IMR-90 (cell line): ENCODE results near the gene COG1. TPM values are rescaled to one million over a fixed set of nuclear protein-coding genes. Genes with fewer than 3 reads are reported as not detected.
A peak's percentile ranks its signal among the peaks of the same experiment; 100 is the strongest.

Source experiments
- ATAC-seq: fragments of 200-7000 bp; cut with Tn5 transposase; 2 replicates; pipeline ENCODE4 v1.9.1; 2020; ENCODE audit warnings: low read depth, mild to moderate bottlenecking, moderate library complexity
- Bru-seq: library from RNA; stranded (reverse); fragments of 400-500 nt; gene quantifications from one replicate; lab custom pipeline; 2021; lab: Mats Ljungman, UMichigan
- BruChase-seq, 2 experiments: library from RNA; stranded (reverse); fragments of 400-500 nt; gene quantifications; one replicate each; lab custom pipeline; 2021; lab: Mats Ljungman, UMichigan
- BruUV-seq: library from RNA; stranded (reverse); fragments of 400-500 nt; replicated peaks from 2 replicates; lab custom pipeline; 2021; lab: Mats Ljungman, UMichigan
- CTCF ChIA-PET: fragments of 300-600 bp; formaldehyde crosslinking; extraction: SDS; loops from one replicate; lab custom pipeline; 2021; ENCODE audit warnings: antibody characterized with exemption; lab: Yijun Ruan, JAX
- POLR2A ChIA-PET: fragments of 300-600 bp; sonication (Branson Sonifier 250); formaldehyde crosslinking; loops from one replicate; lab custom pipeline; 2022; ENCODE audit warnings: antibody characterized with exemption; ENCODE audit not compliant: unreplicated experiment; lab: Charles Lee
- DNase-seq: peaks from one replicate; pipeline ENCODE4 v3.0.0; 2013
- H2AFZ ChIP-seq: replicated peaks from 2 replicates; pipeline ENCODE3; 2013; ENCODE audit warnings: low read length, mild to moderate bottlenecking; ENCODE audit not compliant: poor library complexity
- H2AK5ac ChIP-seq: 2 replicates; pipeline ENCODE4 v1.6.1; 2013; ENCODE audit warnings: low read depth, low read length, inconsistent platforms
- H2AK9ac ChIP-seq: replicated peaks from 2 replicates; pipeline ENCODE3; 2013; ENCODE audit warnings: mild to moderate bottlenecking, low read depth, low read length, moderate library complexity; ENCODE audit not compliant: poor library complexity
- H2BK120ac ChIP-seq: 2 replicates; pipeline ENCODE4 v1.6.1; 2013; ENCODE audit warnings: low read depth, low read length, inconsistent platforms
- H2BK15ac ChIP-seq: 3 replicates; pipeline ENCODE4 v1.6.1; 2013; ENCODE audit warnings: low read depth, low read length, inconsistent platforms
- H2BK20ac ChIP-seq: 2 replicates; pipeline ENCODE4 v1.6.1; 2013; ENCODE audit warnings: low read depth, mild to moderate bottlenecking, inconsistent platforms, low read length, moderate library complexity
- H2BK5ac ChIP-seq: 2 replicates; pipeline ENCODE4 v1.6.1; 2013; ENCODE audit warnings: mild to moderate bottlenecking, low read depth, low read length, inconsistent platforms; ENCODE audit not compliant: poor library complexity, severe bottlenecking
- H3K14ac ChIP-seq: replicated peaks from 2 replicates; pipeline ENCODE4 v1.6.1; 2013; ENCODE audit warnings: low read depth, low read length, inconsistent platforms
- H3K18ac ChIP-seq: 2 replicates; pipeline ENCODE4 v1.6.1; 2013; ENCODE audit warnings: low read depth, low read length, control low read depth
- H3K23ac ChIP-seq: 2 replicates; pipeline ENCODE4 v1.6.1; 2013; ENCODE audit warnings: low read depth, low read length, inconsistent platforms
- H3K27ac ChIP-seq: 2 replicates; pipeline ENCODE4 v1.5.1; 2013; ENCODE audit warnings: mild to moderate bottlenecking, control low read depth, low read length; ENCODE audit not compliant: insufficient read depth
- H3K27me3 ChIP-seq: 2 replicates; pipeline ENCODE4 v1.6.1; 2013; ENCODE audit warnings: low read length; ENCODE audit not compliant: control insufficient read depth, insufficient read depth
- H3K36me3 ChIP-seq: 2 replicates; pipeline ENCODE4 v1.6.1; 2013; ENCODE audit warnings: low read length, mixed read lengths; ENCODE audit not compliant: control insufficient read depth, insufficient read depth
- H3K4ac ChIP-seq: 2 replicates; pipeline ENCODE4 v1.6.1; 2013; ENCODE audit warnings: low read depth, low read length, inconsistent platforms
- H3K4me1 ChIP-seq: 2 replicates; pipeline ENCODE4 v1.6.1; 2013; ENCODE audit warnings: low read length, mixed read lengths; ENCODE audit not compliant: control insufficient read depth, insufficient read depth
- H3K4me2 ChIP-seq: 2 replicates; pipeline ENCODE4 v1.6.1; 2013; ENCODE audit warnings: low read depth, mild to moderate bottlenecking, control low read depth, low read length, moderate library complexity
- H3K4me3 ChIP-seq: 2 replicates; pipeline ENCODE4 v1.5.1; 2013; ENCODE audit warnings: low read depth, mild to moderate bottlenecking, control low read depth, low read length, moderate library complexity; ENCODE audit not compliant: insufficient read depth
- H3K56ac ChIP-seq: 2 replicates; pipeline ENCODE4 v1.6.1; 2013; ENCODE audit warnings: low read length, inconsistent platforms; ENCODE audit not compliant: insufficient read depth; ENCODE audit errors: extremely low read depth
- H3K79me1 ChIP-seq, 2 experiments: 2 replicates each; pipeline ENCODE4 v1.6.1; 2013; ENCODE audit warnings: low read length in 2 of 2, inconsistent platforms in 1 of 2, low read depth in 1 of 2
- H3K9ac ChIP-seq: 2 replicates; pipeline ENCODE4 v1.6.1; 2013; ENCODE audit warnings: low read depth, low read length, control low read depth
- H3K9me1 ChIP-seq: 2 replicates; pipeline ENCODE4 v1.6.1; 2013; ENCODE audit warnings: low read length, inconsistent platforms; ENCODE audit not compliant: insufficient read depth
- H3K9me3 ChIP-seq: 2 replicates; pipeline ENCODE4 v1.6.1; 2013; ENCODE audit warnings: low read length; ENCODE audit not compliant: control insufficient read depth, insufficient read depth
- H4K20me1 ChIP-seq: 2 replicates; pipeline ENCODE4 v1.6.1; 2013; ENCODE audit warnings: low read length, inconsistent platforms; ENCODE audit not compliant: insufficient read depth
- H4K5ac ChIP-seq: 2 replicates; pipeline ENCODE4 v1.6.1; 2013; ENCODE audit warnings: mild to moderate bottlenecking, low read depth, low read length, control low read depth
- H4K8ac ChIP-seq, 2 experiments: 2 replicates each; pipeline ENCODE4 v1.6.1; 2013; ENCODE audit warnings: low read depth in 2 of 2, low read length in 2 of 2, control low read depth in 1 of 2, inconsistent platforms in 1 of 2
- H4K91ac ChIP-seq: 2 replicates; pipeline ENCODE4 v1.6.1; 2013; ENCODE audit warnings: low read depth, low read length, inconsistent platforms; ENCODE audit not compliant: insufficient read depth
- BHLHE40 ChIP-seq: fragments of 150-350 bp; IDR thresholded peaks from 2 replicates; pipeline ENCODE4 v1.6.1; 2016; ENCODE audit warnings: mild to moderate bottlenecking, low read depth, low read length
- CEBPB ChIP-seq: IDR thresholded peaks from 2 replicates; pipeline ENCODE4 v1.6.1; 2012; ENCODE audit warnings: low read depth, low read length, improper control_type of control experiment
- MAZ ChIP-seq: IDR thresholded peaks from 2 replicates; pipeline ENCODE4 v1.6.1; 2012; ENCODE audit warnings: low read depth, mild to moderate bottlenecking, low read length, improper control_type of control experiment, moderate library complexity, borderline replicate concordance
- MXI1 ChIP-seq: IDR thresholded peaks from 2 replicates; pipeline ENCODE4 v1.6.1; 2012; ENCODE audit warnings: low read depth, mild to moderate bottlenecking, low read length, moderate library complexity, borderline replicate concordance
- POLR2A ChIP-seq: IDR thresholded peaks from 2 replicates; pipeline ENCODE4 v1.6.1; 2012; ENCODE audit warnings: mild to moderate bottlenecking, low read depth, low read length
- RFX5 ChIP-seq: IDR thresholded peaks from 2 replicates; pipeline ENCODE4 v1.8.0; 2012; ENCODE audit warnings: low read depth, mild to moderate bottlenecking, low read length, moderate library complexity
- SMC3 ChIP-seq: fragments of 150-350 bp; IDR thresholded peaks from 2 replicates; pipeline ENCODE4 v1.6.1; 2016; ENCODE audit warnings: low read depth, mild to moderate bottlenecking, antibody characterized with exemption, low read length, moderate library complexity
- WGBS, 2 experiments: methylation state at CpG; one replicate each; pipeline versions ENCODE4 v1.1.5 to v1.1.7; 2013; ENCODE audit warnings: missing lambda C conversion rate in 2 of 2; ENCODE audit not compliant: insufficient read length in 1 of 2; ENCODE audit errors: extremely low coverage in 2 of 2; 5-methylcytosine and 5-hydroxymethylcytosine counted together
- dilution Hi-C: fragments of 300-500 bp; cut with HindIII; formaldehyde crosslinking; loops from one replicate; pipeline ENCODE4 v1.14.3; 2018; ENCODE audit warnings: low sequenced_read_pairs; ENCODE audit not compliant: unreplicated experiment
- in situ Hi-C: fragments of 300-500 bp; cut with MboI; formaldehyde crosslinking; loops from 3 replicates; pipeline ENCODE4 v1.14.3; 2019; ENCODE audit warnings: low sequenced_read_pairs, inconsistent platforms, mixed read lengths
- intact Hi-C: fragments of 100-400 bp; cut with micrococcal nuclease; formaldehyde crosslinking; loops from 2 replicates; pipeline ENCODE4 v1.10.0; 2022
- long read RNA-seq: library from polyadenylated mRNA; unstranded; transcript quantifications from one replicate; pipeline ENCODE4 v2.0.0, GENCODE V29; 2021; ENCODE audit not compliant: unreplicated experiment
- polyA plus RNA-seq, 3 experiments: library from polyadenylated mRNA; depleted of rRNA; stranded (reverse); fragments of >200 nt; gene quantifications; 2 replicates each; pipeline ENCODE4 v1.2.3, GENCODE V29; 2012; ENCODE audit warnings: low replicate concordance in 1 of 3
- total RNA-seq: library from RNA; depleted of rRNA; stranded (reverse); fragments of >200 nt; gene quantifications from 2 replicates; pipeline ENCODE4 v1.2.3, GENCODE V29; 2012; rRNA removed
- TF ChIP-seq, protein P1 (sequence below): conservative IDR thresholded peaks from 2 replicates; pipeline ENCODE4 v1.5.1; 2012; ENCODE audit warnings: mild to moderate bottlenecking, low read depth, low read length, improper control_type of control experiment

Gene COG1, protein sequence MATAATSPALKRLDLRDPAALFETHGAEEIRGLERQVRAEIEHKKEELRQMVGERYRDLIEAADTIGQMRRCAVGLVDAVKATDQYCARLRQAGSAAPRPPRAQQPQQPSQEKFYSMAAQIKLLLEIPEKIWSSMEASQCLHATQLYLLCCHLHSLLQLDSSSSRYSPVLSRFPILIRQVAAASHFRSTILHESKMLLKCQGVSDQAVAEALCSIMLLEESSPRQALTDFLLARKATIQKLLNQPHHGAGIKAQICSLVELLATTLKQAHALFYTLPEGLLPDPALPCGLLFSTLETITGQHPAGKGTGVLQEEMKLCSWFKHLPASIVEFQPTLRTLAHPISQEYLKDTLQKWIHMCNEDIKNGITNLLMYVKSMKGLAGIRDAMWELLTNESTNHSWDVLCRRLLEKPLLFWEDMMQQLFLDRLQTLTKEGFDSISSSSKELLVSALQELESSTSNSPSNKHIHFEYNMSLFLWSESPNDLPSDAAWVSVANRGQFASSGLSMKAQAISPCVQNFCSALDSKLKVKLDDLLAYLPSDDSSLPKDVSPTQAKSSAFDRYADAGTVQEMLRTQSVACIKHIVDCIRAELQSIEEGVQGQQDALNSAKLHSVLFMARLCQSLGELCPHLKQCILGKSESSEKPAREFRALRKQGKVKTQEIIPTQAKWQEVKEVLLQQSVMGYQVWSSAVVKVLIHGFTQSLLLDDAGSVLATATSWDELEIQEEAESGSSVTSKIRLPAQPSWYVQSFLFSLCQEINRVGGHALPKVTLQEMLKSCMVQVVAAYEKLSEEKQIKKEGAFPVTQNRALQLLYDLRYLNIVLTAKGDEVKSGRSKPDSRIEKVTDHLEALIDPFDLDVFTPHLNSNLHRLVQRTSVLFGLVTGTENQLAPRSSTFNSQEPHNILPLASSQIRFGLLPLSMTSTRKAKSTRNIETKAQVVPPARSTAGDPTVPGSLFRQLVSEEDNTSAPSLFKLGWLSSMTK
- total RNA-seq (14.4 and 18.3 TPM in 2 replicates), polyA plus RNA-seq (2012; rRNA removed) (35.1 and 40.2 TPM in 2 replicates), Bru-seq, nascent RNA (percentile 81 among the genes with signal in this experiment), BruChase-seq, experiment 1, labeled RNA remaining after a 6-hour chase (percentile 81 among the genes with signal in this experiment), BruChase-seq, experiment 2, labeled RNA remaining after a 2-hour chase (percentile 75 among the genes with signal in this experiment)
- polyA plus RNA-seq (2012; cell fraction: cytosol; rRNA removed), result 15.0 and 15.4 TPM in 2 replicates
- 85.9 and 135 TPM in 2 replicates for polyA plus RNA-seq (2012; cell fraction: nucleus; rRNA removed; ENCODE audit: low replicate concordance)
- long read RNA-seq, transcript COG1-201 (14 exons, 3,079 nt), result major isoform, 66 of 119 reads
- long read RNA-seq, partial matches to known transcripts, result 27 of 119 reads
- long read RNA-seq, other reads (novel, unspliced or antisense), result 25 of 119 reads

DNA sequence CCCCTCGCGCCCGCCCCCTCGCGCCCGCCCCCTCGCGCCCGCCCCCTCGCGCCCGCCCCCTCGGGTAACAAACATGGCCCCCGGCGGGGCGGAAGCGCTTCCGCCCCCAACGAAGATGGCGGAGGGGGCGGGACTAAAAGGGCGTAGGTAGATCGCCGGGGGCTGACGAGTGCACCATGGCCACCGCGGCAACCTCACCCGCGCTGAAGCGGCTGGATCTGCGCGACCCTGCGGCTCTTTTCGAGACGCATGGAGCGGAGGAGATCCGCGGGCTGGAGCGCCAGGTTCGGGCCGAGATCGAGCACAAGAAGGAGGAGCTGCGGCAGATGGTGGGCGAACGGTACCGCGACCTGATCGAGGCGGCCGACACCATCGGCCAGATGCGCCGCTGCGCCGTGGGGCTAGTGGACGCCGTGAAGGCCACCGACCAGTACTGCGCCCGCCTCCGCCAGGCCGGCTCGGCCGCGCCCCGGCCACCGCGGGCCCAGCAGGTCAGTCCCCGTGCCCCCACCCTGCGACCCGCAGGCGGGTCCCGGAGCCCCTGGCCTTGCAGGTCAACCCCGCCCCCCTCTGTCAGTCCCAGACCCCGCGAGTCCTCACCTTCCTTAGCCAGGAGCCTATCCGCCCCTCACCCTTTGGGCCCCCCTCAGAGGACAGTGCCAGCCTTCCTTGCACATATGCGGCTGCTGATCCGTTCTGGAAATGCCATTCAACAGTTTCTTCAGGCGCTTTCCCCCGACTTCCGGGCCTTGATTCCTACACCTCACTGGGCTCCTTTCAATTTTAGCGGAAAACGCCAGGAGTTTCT is at the start of gene COG1:
Gene COG1 (plus strand): TSS at position 162 of the 808 bp plus-strand sequence. CDS start 15 bp downstream, at position 177.
- no peaks in the 10 kb centered on the region for H3K9me3 ChIP-seq
- in situ Hi-C loops (no loop called here), intact Hi-C loops (loop anchor here (1.0 to 2.0 kb wide), 2 partner anchors 40 to 177 kb away; a partner anchor contains a TSS), dilution Hi-C loops (no loop called here)
- peak; percentile 84 for DNase-seq
- H2BK120ac ChIP-seq, result peak within 1 kb of the TSS; percentile 96
- peak within 1 kb of the TSS; percentile 99 for H2AFZ ChIP-seq
- H4K20me1 ChIP-seq, result peaks cover 8% of the 10 kb centered on the region
- H3K14ac ChIP-seq, result peak within 1 kb of the TSS; percentile 98
- H3K27me3 ChIP-seq, result no peaks in the 10 kb centered on the region
- H3K4me2 ChIP-seq, result peak within 1 kb of the TSS; percentile 100
- peak within 1 kb of the TSS; percentile 96 for H3K23ac ChIP-seq
- peak within 1 kb of the TSS; percentile 98 for H3K4ac ChIP-seq
- H3K4me3 ChIP-seq, result peak within 1 kb of the TSS; percentile 99
- BruUV-seq, result TSS peak; percentile 36
- H4K91ac ChIP-seq, result peak within 1 kb of the TSS; percentile 95
- peaks cover 22 to 56% of the 10 kb centered on the region in 2 experiments for H3K79me1 ChIP-seq
- peak; percentile 89 for ATAC-seq
- peak within 1 kb of the TSS; percentile 94 for H2AK9ac ChIP-seq
- peak within 1 kb of the TSS; percentile 100 for H3K9ac ChIP-seq
- H3K9me1 ChIP-seq, result peaks cover 3% of the 10 kb centered on the region; the same call in 1 of the 2 replicates
- peak within 1 kb of the TSS; percentile 79; the same call in 1 of the 2 replicates for H2BK20ac ChIP-seq
- peaks cover 5% of the 10 kb centered on the region for H3K4me1 ChIP-seq
- H2BK5ac ChIP-seq, result peak within 1 kb of the TSS; percentile 95
- peak within 1 kb of the TSS; percentile 95; the same call in 2 of the 3 replicates for H2BK15ac ChIP-seq
- peak within 1 kb of the TSS; percentile 91 for H4K5ac ChIP-seq
- H2AK5ac ChIP-seq, result peak within 1 kb of the TSS; percentile 77
- peaks cover 21% of the 10 kb centered on the region for H3K36me3 ChIP-seq
- ChIA-PET POLR2A (no interaction called here), CTCF (interaction anchor here (2.5 kb wide), 1 partner anchor 466 kb away, joined by 11 read pairs; no protein-coding TSS in a partner anchor)
- peak within 1 kb of the TSS; percentile 91 for H3K56ac ChIP-seq
- 1% methylated on average over 29 of the region's 84 CpGs; no CpG with 5 or more reads in 1 of the 2 experiments for WGBS, 2 experiments
- peak within 1 kb of the TSS; percentile 93 for H3K27ac ChIP-seq
- peak within 1 kb of the TSS; percentile 85 for H3K18ac ChIP-seq
- peak within 1 kb of the TSS; percentile 92 to 99 for H4K8ac ChIP-seq
- no peak for TF ChIP-seq SMC3
- no peak for TF ChIP-seq CEBPB
- peak; percentile 88 for TF ChIP-seq POLR2A
- TF ChIP-seq MAZ, result peak; percentile 81; the same call in 1 of the 2 replicates
- TF ChIP-seq, protein P1, sequence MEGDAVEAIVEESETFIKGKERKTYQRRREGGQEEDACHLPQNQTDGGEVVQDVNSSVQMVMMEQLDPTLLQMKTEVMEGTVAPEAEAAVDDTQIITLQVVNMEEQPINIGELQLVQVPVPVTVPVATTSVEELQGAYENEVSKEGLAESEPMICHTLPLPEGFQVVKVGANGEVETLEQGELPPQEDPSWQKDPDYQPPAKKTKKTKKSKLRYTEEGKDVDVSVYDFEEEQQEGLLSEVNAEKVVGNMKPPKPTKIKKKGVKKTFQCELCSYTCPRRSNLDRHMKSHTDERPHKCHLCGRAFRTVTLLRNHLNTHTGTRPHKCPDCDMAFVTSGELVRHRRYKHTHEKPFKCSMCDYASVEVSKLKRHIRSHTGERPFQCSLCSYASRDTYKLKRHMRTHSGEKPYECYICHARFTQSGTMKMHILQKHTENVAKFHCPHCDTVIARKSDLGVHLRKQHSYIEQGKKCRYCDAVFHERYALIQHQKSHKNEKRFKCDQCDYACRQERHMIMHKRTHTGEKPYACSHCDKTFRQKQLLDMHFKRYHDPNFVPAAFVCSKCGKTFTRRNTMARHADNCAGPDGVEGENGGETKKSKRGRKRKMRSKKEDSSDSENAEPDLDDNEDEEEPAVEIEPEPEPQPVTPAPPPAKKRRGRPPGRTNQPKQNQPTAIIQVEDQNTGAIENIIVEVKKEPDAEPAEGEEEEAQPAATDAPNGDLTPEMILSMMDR, result 0 out of 2 replicates have a peak, but pooled peaks have one; percentile 4
- no peak for TF ChIP-seq RFX5
- no peak for TF ChIP-seq BHLHE40
- peak; percentile 52; the same call in 1 of the 2 replicates for TF ChIP-seq MXI1
